Ovary (tissue), 9 donors: ENCODE results near the gene HCFC1R1. TPM values are rescaled to one million over a fixed set of nuclear protein-coding genes. Genes with fewer than 3 reads are reported as not detected.

Experiments used
- DNase-seq, 5 donors: peaks; one replicate each; pipeline ENCODE4 v3.0.0-alpha.2; 2019 to 2020
- H3K27ac ChIP-seq, 2 donors: fragments of 200-600 bp; one replicate each; pipeline versions ENCODE4 v1.5.1 to v1.8.0; 2019 to 2022
- H3K27me3 ChIP-seq: fragments of 200-600 bp; one replicate; pipeline ENCODE4 v1.8.0; 2022
- H3K36me3 ChIP-seq: fragments of 200-600 bp; sonication (generic); one replicate; pipeline ENCODE4 v1.5.1; 2019
- H3K4me1 ChIP-seq: one replicate; pipeline ENCODE4 v1.8.1; 2013; ENCODE audit warnings: mild to moderate bottlenecking, moderate library complexity; ENCODE audit not compliant: insufficient read depth
- H3K4me3 ChIP-seq: fragments of 200-600 bp; sonication (generic); one replicate; pipeline ENCODE4 v1.5.1; 2017
- H3K9me3 ChIP-seq, 2 donors: fragments of 200-600 bp in 1 of 2; sonication (generic) in 1 of 2; one replicate each; pipeline versions ENCODE4 v1.5.1 to v1.8.1; 2013 to 2019; ENCODE audit warnings: mild to moderate bottlenecking in 1 of 2, moderate library complexity in 1 of 2
- EP300 ChIP-seq: sonication (generic); formaldehyde crosslinking; IDR thresholded peaks from one replicate; pipeline ENCODE4 v1.6.1; 2017; ENCODE audit warnings: antibody characterized with exemption
- POLR2A ChIP-seq: fragments of 450-650 bp; IDR thresholded peaks from one replicate; pipeline ENCODE4 v1.6.1; 2017; ENCODE audit warnings: antibody characterized with exemption, mild to moderate bottlenecking, moderate library complexity
- WGBS, 3 donors: extraction: QIAGEN DNeasy Blood & Tissue Kit in 1 of 3; methylation state at CpG; one replicate each; pipeline versions ENCODE4 v1.1.5 to v1.1.7; 2013 to 2017; 5-methylcytosine and 5-hydroxymethylcytosine counted together
- intact Hi-C, 4 donors: fragments of 100-400 bp; cut with DNase I; formaldehyde crosslinking; loops; one replicate each; pipeline versions ENCODE4 v1.11.0 to v1.15.1; 2022 to 2023
- polyA plus RNA-seq, 2 donors: library from polyadenylated mRNA; stranded (reverse); fragments of 200-250 nt in 1 of 2; fragments of 350-450 nt in 1 of 2; fragmentation: Illumina TruSeq in 1 of 2; extraction: RNeasy Lipid Tissue Mini Kit (QIAGEN cat#74804) in 1 of 2; gene quantifications; one replicate each; pipeline ENCODE4 v1.2.3, GENCODE V29; 2013 to 2014
- small RNA-seq: library from RNA; depleted of rRNA; stranded (forward); fragments of <200 nt; gene quantifications from one replicate; pipeline ENCODE3, GENCODE V24; 2016
- total RNA-seq, 7 donors: library from RNA; depleted of rRNA in 2 of 7; stranded (reverse); fragments of >200 nt in 2 of 7; fragmentation: NEBNext Ultra II Directional in 3 of 7; extraction: Animal tissue kit (Norgen Biotek cat#: 25700) in 3 of 7; gene quantifications; one replicate each; pipeline versions ENCODE4 v1.1.0 to v1.2.4, GENCODE V29; 2016 to 2023
- TF ChIP-seq, protein P1 (sequence below), 3 donors: fragments of 450-650 bp in 2 of 3; fragments of 200-600 bp in 1 of 3; IDR thresholded peaks; one replicate each; pipeline versions ENCODE4 v1.5.1 to v1.8.0; 2016 to 2022; ENCODE audit warnings: antibody characterized with exemption in 3 of 3, mild to moderate bottlenecking in 1 of 3
- donor health status: DM: no; HTN: no; CAD: no; lungs with moderate emphysema.
- donor health status: DM: no; HTN: no; CAD: no.
- donor health status: Bipolar disorder and iron deficiency.
- donor health status: DM: yes; HTN: yes; CAD: no.
- donor health status: DM: no; HTN: no; CAD: no.
- donor health status: DM: yes; HTN: yes; CAD: no.

The HCFC1R1 gene
- total and polyA plus RNA-seq, 9 donors, result 15.9 to 82.0 (median 55.1) TPM

DNA sequence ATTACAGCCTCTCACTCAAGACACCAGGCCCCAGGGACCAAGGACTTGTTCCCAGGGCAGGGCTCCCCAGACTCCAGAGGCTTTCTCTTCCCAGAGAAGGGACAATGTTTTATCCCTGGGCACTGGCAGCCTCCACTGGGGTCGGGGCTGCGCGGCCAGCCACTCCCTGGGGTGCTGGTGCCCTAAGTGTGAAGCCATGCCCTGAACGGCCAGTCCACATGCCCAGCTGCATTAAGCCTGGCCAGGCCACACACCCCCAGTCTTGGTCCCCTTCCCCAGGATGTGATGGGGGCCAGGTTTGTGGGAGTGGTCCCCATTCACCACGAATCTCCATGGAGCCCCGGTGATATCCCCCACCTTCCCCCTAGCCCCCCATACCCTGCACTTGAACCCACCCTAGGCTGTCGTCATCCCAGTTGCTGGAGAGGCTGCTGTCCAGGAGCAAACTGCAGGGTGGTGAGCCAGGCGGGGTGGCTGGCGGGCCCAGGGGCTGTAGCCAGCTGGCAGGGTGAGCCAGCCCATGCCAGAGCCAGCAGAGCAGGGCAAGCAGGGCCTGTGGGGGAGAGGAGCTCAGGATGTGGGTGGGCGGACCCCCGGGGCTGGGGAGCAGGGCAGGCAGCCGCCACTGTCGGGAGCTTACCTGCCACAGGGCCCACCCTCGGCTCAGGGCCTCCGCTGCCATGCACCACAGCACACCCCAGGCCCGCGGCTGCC lies 50.0 kb downstream of the HCFC1R1 start:
- intact Hi-C loops, result no loop called here
- DNase-seq, result no peak
- no peak for TF ChIP-seq POLR2A
- TF ChIP-seq, protein P1, sequence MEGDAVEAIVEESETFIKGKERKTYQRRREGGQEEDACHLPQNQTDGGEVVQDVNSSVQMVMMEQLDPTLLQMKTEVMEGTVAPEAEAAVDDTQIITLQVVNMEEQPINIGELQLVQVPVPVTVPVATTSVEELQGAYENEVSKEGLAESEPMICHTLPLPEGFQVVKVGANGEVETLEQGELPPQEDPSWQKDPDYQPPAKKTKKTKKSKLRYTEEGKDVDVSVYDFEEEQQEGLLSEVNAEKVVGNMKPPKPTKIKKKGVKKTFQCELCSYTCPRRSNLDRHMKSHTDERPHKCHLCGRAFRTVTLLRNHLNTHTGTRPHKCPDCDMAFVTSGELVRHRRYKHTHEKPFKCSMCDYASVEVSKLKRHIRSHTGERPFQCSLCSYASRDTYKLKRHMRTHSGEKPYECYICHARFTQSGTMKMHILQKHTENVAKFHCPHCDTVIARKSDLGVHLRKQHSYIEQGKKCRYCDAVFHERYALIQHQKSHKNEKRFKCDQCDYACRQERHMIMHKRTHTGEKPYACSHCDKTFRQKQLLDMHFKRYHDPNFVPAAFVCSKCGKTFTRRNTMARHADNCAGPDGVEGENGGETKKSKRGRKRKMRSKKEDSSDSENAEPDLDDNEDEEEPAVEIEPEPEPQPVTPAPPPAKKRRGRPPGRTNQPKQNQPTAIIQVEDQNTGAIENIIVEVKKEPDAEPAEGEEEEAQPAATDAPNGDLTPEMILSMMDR (IDR thresholded peaks at IDR 0.05), result no peak
- no peak for TF ChIP-seq EP300
- WGBS, 3 donors, result 82 to 85% (median 85%) methylated on average over 12 to 17 of the region's 17 CpGs
- Histone ChIP-seq H3K27ac (no peak overlapping the region), H3K36me3 (no peaks in the 10 kb centered on the region), H3K9me3 (no peaks in the 10 kb centered on the region), H3K4me3 (no peak overlapping the region), H3K4me1 (peaks cover 5% of the 10 kb centered on the region), H3K27me3 (peaks cover 6% of the 10 kb centered on the region)

DNA sequence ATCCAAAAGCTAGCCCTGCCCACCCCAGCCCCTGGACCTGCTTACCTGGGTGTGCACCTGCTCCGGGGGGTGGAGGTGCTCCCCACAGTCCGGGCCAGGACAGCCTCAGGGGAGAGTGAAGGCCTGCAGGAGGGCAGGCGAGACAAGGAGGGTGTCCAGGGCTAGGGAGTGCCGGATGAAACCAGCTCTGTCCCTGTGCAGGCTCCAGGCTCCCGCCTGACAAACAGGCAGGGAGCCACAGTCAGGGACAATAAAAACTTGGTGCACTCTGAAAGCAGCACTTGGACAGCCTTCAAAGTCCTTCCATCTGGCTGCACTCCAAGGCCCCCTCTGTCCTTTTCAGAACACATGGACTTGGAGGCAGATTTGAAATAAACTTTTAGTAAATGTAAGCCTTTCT lies 50.6 kb downstream of the HCFC1R1 start:
- Histone ChIP-seq H3K27me3 (peaks cover 6% of the 10 kb centered on the region), H3K4me1 (peaks cover 8% of the 10 kb centered on the region), H3K27ac (no peak overlapping the region), H3K36me3 (no peaks in the 10 kb centered on the region), H3K9me3 (no peaks in the 10 kb centered on the region), H3K4me3 (no peak overlapping the region)
- DNase-seq, result no peak
- intact Hi-C loops, result no loop called here
- 87 to 89% (median 88%) methylated on average over 5 of the region's 5 CpGs for WGBS, 3 donors
- TF ChIP-seq EP300 (no peak), POLR2A (no peak)
- TF ChIP-seq, protein P1 (IDR thresholded peaks at IDR 0.05), result no peak

Small RNAs within 50 kb of the gene (small RNA-seq; reads per million reads assigned to genes)
- not detected for gene LINC00514

Other genes starting within 250 kb of the HCFC1R1 start
- 100 to 1,000 TPM; 136 to 498 (median 172) TPM for gene ELOB, start 246.7 kb downstream of the HCFC1R1 start, total RNA-seq
- 100 to 1,000 TPM in 1 of 2 donors, 1 to 10 TPM in 1; 8.9 to 385 TPM for gene ELOB, start 246.7 kb downstream of the HCFC1R1 start, polyA plus RNA-seq
- gene PRSS33, start 236.4 kb downstream of the HCFC1R1 start, total RNA-seq, result 10 to 100 TPM in 1 of 7 donors, 1 to 10 TPM in 1, under 1 TPM in 3, not detected in 2; 0.36 to 26.8 (median 0.82) TPM
- not detected for gene PRSS33, start 236.4 kb downstream of the HCFC1R1 start, polyA plus RNA-seq
- gene PRSS41, start 225.5 kb downstream of the HCFC1R1 start, total RNA-seq, result under 1 TPM in 1 of 7 donors, not detected in 6; 0.20 TPM
- not detected for gene PRSS41, start 225.5 kb downstream of the HCFC1R1 start, polyA plus RNA-seq
- 1 to 10 TPM in 3 of 7 donors, under 1 TPM in 1, not detected in 3; 0.87 to 9.3 (median 2.4) TPM for gene PRSS21, start 206.7 kb downstream of the HCFC1R1 start, total RNA-seq
- under 1 TPM in 1 of 2 donors, not detected in 1; 0.53 TPM for gene PRSS21, start 206.7 kb downstream of the HCFC1R1 start, polyA plus RNA-seq
- 1 to 10 TPM in 1 of 7 donors, under 1 TPM in 3, not detected in 3; 0.32 to 1.0 (median 0.45) TPM for gene ZG16B, start 193.6 kb downstream of the HCFC1R1 start, total RNA-seq
- 1 to 10 TPM in 1 of 2 donors, under 1 TPM in 1; 0.28 to 1.8 TPM for gene ZG16B, start 193.6 kb downstream of the HCFC1R1 start, polyA plus RNA-seq
- gene PRSS22, start 165.8 kb downstream of the HCFC1R1 start, total RNA-seq, result 1 to 10 TPM in 4 of 7 donors, under 1 TPM in 1, not detected in 2; 0.60 to 7.2 (median 1.3) TPM
- under 1 TPM in 1 of 2 donors, not detected in 1; 0.10 TPM for gene PRSS22, start 165.8 kb downstream of the HCFC1R1 start, polyA plus RNA-seq
- gene FLYWCH2, start 140.7 kb downstream of the HCFC1R1 start, total RNA-seq, result 10 to 100 TPM; 24.7 to 46.0 (median 30.6) TPM
- 10 to 100 TPM in 1 of 2 donors, 1 to 10 TPM in 1; 3.0 to 50.9 TPM for gene FLYWCH2, start 140.7 kb downstream of the HCFC1R1 start, polyA plus RNA-seq
- gene FLYWCH1, start 112.0 kb downstream of the HCFC1R1 start, total RNA-seq, result 10 to 100 TPM; 31.4 to 66.9 (median 55.3) TPM
- 10 to 100 TPM in 1 of 2 donors, 1 to 10 TPM in 1; 2.2 to 37.2 TPM for gene FLYWCH1, start 112.0 kb downstream of the HCFC1R1 start, polyA plus RNA-seq
- under 1 TPM in 4 of 7 donors, not detected in 3; 0.18 to 0.57 (median 0.23) TPM for gene KREMEN2, start 59.7 kb downstream of the HCFC1R1 start, total RNA-seq
- gene KREMEN2, start 59.7 kb downstream of the HCFC1R1 start, polyA plus RNA-seq, result not detected
- 1 to 10 TPM in 4 of 7 donors, under 1 TPM in 3; 0.30 to 5.7 (median 2.4) TPM for gene PAQR4, start 54.6 kb downstream of the HCFC1R1 start, total RNA-seq
- 1 to 10 TPM; 1.4 to 1.5 TPM for gene PAQR4, start 54.6 kb downstream of the HCFC1R1 start, polyA plus RNA-seq
- gene PKMYT1, start 43.5 kb downstream of the HCFC1R1 start, total RNA-seq, result 1 to 10 TPM in 3 of 7 donors, under 1 TPM in 2, not detected in 2; 0.23 to 2.6 (median 1.1) TPM
- under 1 TPM in 1 of 2 donors, not detected in 1; 0.52 TPM for gene PKMYT1, start 43.5 kb downstream of the HCFC1R1 start, polyA plus RNA-seq
- gene CLDN9, start 11.0 kb downstream of the HCFC1R1 start, total RNA-seq, result under 1 TPM in 4 of 7 donors, not detected in 3; 0.11 to 0.24 (median 0.19) TPM
- gene CLDN9, start 11.0 kb downstream of the HCFC1R1 start, polyA plus RNA-seq, result not detected
- gene CLDN6, start 5.8 kb downstream of the HCFC1R1 start, total RNA-seq, result 1 to 10 TPM in 1 of 7 donors, not detected in 6; 1.8 TPM
- not detected for gene CLDN6, start 5.8 kb downstream of the HCFC1R1 start, polyA plus RNA-seq
- gene TNFRSF12A, start 3.6 kb downstream of the HCFC1R1 start, total RNA-seq, result 10 to 100 TPM in 2 of 7 donors, 1 to 10 TPM in 5; 3.7 to 52.5 (median 8.6) TPM
- gene TNFRSF12A, start 3.6 kb downstream of the HCFC1R1 start, polyA plus RNA-seq, result 1 to 10 TPM; 7.9 to 8.1 TPM
- 10 to 100 TPM in 6 of 7 donors, 1 to 10 TPM in 1; 6.7 to 21.0 (median 15.6) TPM for gene THOC6, start 93 bp upstream of the HCFC1R1 start, total RNA-seq
- gene THOC6, start 93 bp upstream of the HCFC1R1 start, polyA plus RNA-seq, result 10 to 100 TPM in 1 of 2 donors, 1 to 10 TPM in 1; 3.5 to 14.3 TPM
- gene BICDL2, start 13.0 kb upstream of the HCFC1R1 start, total RNA-seq, result 10 to 100 TPM in 1 of 7 donors, 1 to 10 TPM in 2, under 1 TPM in 2, not detected in 2; 0.89 to 21.9 (median 1.7) TPM
- under 1 TPM in 1 of 2 donors, not detected in 1; 0.02 TPM for gene BICDL2, start 13.0 kb upstream of the HCFC1R1 start, polyA plus RNA-seq
- gene MMP25, start 22.6 kb upstream of the HCFC1R1 start, total RNA-seq, result under 1 TPM in 6 of 7 donors, not detected in 1; 0.15 to 0.72 (median 0.61) TPM
- under 1 TPM; 0.17 to 0.59 TPM for gene MMP25, start 22.6 kb upstream of the HCFC1R1 start, polyA plus RNA-seq
- 10 to 100 TPM in 4 of 7 donors, 1 to 10 TPM in 3; 3.8 to 24.7 (median 10.6) TPM for gene IL32, start 41.7 kb upstream of the HCFC1R1 start, total RNA-seq
- gene IL32, start 41.7 kb upstream of the HCFC1R1 start, polyA plus RNA-seq, result 10 to 100 TPM; 23.9 to 54.9 TPM
- under 1 TPM in 2 of 7 donors, not detected in 5; 0.47 to 0.69 TPM for gene ZSCAN10, start 75.4 kb upstream of the HCFC1R1 start, total RNA-seq
- under 1 TPM in 1 of 2 donors, not detected in 1; 0.06 TPM for gene ZSCAN10, start 75.4 kb upstream of the HCFC1R1 start, polyA plus RNA-seq
- gene ZNF205, start 88.6 kb upstream of the HCFC1R1 start, total RNA-seq, result 10 to 100 TPM; 10.7 to 16.3 (median 15.6) TPM
- 10 to 100 TPM in 1 of 2 donors, 1 to 10 TPM in 1; 3.0 to 22.1 TPM for gene ZNF205, start 88.6 kb upstream of the HCFC1R1 start, polyA plus RNA-seq
- gene ZNF213, start 111.1 kb upstream of the HCFC1R1 start, total RNA-seq, result 10 to 100 TPM in 5 of 7 donors, 1 to 10 TPM in 2; 4.7 to 18.9 (median 12.2) TPM
- 10 to 100 TPM in 1 of 2 donors, under 1 TPM in 1; 0.95 to 10.7 TPM for gene ZNF213, start 111.1 kb upstream of the HCFC1R1 start, polyA plus RNA-seq
- not detected for gene OR1F1, start 164.3 kb upstream of the HCFC1R1 start, total RNA-seq
- gene OR1F1, start 164.3 kb upstream of the HCFC1R1 start, polyA plus RNA-seq, result not detected
- gene ZNF200, start 211.2 kb upstream of the HCFC1R1 start, total RNA-seq, result 1 to 10 TPM; 7.3 to 9.2 (median 7.5) TPM
- gene ZNF200, start 211.2 kb upstream of the HCFC1R1 start, polyA plus RNA-seq, result 1 to 10 TPM; 4.8 to 8.3 TPM
- gene MEFV, start 232.7 kb upstream of the HCFC1R1 start, total RNA-seq, result under 1 TPM; 0.20 to 0.84 (median 0.46) TPM
- under 1 TPM; 0.11 to 0.53 TPM for gene MEFV, start 232.7 kb upstream of the HCFC1R1 start, polyA plus RNA-seq